CD4-positive, alpha-beta T cell treated with Interleukin-4 for 4 hours (primary cell): ENCODE measurements around the gene CD40LG.

Source experiments
- DNase-seq: peaks from one replicate; pipeline ENCODE4 v3.0.0-alpha.2; 2020

CD40LG gene

GRCh38 chrX:136647677-136648360 is at the start of gene CD40LG:
TSS of gene CD40LG (plus strand) at chrX:136648158. CDS start at chrX:136648249, 91 bp downstream.
- no peak for DNase-seq

- DNase-seq = peak; percentile 65
Observed at GRCh38 chrX:136598631-136599030, 49.3 kb upstream of the CD40LG start.

DNA sequence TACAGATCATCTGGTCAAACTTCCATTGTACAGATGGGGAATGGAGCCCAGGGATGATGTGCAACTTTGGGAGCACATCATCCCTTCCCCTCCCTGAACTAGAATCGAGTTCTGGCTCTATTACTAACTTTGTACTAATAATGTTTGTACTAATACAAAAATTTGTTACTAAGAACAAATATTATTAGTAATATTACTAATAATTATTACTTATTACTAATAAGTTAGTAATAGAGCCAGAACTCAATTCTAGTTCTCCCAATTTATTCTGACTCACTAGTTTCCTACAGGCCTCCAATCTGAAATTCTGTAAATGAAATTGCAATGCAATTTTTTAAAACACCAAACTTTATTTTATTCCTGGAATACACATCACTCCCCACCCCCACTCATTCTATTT is 47.9 kb upstream of the CD40LG start:
- DNase-seq = no peak

- no peak for DNase-seq
Observed at GRCh38 chrX:136607236-136607635, 40.7 kb upstream of the CD40LG start.

- peak; percentile 61 for DNase-seq
Observed at GRCh38 chrX:136608295-136608933, 39.5 kb upstream of the CD40LG start.

DNA sequence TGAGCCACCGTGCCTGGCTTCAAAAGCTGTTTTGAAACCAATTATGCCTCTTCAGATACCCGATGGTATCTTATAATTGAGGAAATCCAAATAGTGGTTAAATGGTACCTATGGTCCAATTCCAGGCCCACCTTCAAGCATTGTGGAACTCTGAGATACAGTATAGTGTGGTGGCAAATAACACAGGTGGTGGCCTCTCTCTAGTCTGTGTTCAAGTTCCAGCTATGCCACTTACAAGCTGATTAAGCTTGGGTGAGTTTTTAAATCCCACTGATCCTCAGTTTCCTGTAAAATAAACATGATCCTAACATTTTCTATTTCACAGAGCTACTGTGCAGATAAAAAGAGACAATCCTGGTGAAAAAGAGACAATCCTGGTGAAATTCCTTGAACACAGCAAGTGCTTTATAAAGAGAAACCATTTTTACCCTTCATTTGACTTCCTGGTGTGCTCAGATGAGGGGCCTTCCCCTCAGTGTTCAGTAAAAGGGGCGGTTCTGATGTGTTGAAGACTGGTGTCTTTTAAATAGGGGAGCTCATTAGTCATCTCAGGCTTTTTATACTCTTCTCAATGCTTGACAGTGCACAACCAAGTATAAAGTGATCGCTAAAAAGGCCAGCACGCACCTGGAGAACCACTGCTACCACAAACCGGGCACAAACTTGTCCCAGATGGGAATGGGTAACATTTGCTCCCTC is 30.8 kb upstream of the CD40LG start:
- peak; percentile 66 for DNase-seq

DNA sequence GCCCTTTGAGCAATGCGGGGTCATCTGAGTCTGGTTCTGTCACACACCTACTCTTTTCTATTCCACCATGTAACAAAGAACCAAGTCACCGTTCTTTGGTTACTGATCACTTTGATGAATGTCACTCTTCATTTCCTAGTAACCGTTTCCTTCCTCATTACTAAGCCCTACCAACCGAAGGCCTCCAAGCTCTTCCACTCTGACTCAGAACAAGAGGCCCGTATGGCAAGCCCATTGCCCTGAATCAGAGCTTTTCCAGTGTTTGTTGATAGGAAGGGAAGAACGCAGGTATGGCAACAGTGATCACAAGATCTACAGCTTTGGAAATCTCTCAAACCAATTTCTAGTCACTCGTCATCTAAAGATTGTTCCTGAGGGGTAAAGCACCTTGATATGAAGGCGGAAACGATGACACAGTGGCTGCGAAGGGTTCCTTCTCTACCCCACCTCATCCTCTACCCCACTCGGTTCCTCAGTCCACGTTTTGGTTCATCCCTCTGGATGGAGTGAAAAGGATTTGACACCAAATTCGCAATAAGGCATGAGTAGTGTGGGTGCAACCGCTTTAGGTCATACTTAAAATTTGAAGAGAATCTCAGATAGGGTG is 28.0 kb upstream of the CD40LG start:
- peak; percentile 76 for DNase-seq

DNA sequence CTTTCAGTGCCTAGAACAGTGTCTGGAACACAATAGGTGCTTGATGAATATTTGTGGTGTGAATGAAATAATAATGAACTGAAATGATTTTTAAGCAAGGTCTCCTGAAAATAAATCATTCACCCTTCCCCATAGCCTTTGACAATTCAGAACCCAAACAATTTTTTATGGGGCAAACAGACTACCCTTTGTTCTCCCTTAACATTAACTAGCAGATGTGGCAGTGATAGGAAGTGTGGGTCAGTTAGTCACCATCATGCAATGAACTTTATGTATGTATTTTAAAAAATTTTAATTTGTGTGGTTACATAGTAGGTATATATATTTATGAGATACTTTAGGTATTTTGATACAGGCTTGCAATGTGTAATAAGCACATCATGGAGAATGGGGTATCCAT is 27.2 kb upstream of the CD40LG start:
- DNase-seq = no peak

DNA sequence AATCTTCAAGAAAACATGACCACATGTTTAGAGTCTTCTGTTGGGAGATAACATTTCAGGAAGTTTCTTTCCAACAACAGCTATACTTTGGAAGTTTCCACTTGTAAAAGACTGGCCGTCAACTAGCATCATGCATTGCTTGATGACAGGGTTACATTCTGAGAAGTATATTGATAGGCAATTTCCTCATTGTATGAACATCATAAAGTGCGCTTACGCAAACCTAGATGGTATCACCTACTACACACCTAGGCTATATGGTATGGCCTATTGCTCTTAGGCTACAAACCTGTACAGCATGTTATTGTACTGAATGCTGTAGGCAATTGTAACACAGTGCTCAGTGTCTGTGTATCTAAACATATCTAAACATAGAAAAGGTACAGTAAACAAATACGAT is 25.4 kb upstream of the CD40LG start:
- DNase-seq = no peak

DNA sequence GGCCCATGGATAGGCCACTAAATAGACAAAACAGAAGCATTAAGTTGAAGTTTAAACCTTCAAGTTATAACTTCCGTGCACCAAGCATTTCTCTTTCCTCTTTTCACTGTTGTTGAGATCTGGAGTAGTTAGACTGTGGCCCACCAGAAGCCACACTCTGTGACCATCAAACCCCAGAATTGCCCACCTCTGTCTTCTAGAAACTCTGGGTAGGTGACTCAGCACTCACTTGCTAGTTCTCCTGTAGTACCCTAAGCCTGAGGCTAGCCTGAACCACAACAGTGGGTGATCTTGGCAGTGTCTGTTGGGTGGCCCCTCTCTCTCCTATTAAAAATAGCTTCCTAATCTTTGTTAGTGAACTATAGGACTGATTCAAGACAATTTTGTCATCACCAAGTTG is 24.6 kb upstream of the CD40LG start:
- DNase-seq = peak; percentile 28

DNA sequence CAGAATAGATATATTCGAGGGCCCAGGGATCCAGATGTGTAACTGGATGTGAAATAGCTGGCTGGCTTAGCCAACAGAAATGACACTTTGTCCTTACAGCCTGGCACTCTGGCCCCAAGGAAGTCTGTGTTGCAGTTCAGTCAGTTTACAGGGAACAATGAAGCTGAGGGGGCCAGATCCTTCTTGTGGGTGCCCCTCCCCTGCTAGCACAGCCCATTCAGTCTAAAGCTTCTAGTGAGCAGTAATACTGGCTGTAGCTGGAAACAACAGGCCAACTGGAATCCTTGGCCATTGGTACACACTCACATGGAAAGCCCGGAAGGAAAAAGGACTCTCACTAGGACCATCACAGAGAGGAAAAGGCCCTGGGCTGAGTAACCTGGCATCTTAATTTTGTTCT is 22.7 kb upstream of the CD40LG start:
- no peak for DNase-seq

GRCh38 chrX:136626237-136626636 is 21.7 kb upstream of the CD40LG start:
- no peak for DNase-seq

GRCh38 chrX:136626891-136627290 is 21.1 kb upstream of the CD40LG start:
- no peak for DNase-seq

DNA sequence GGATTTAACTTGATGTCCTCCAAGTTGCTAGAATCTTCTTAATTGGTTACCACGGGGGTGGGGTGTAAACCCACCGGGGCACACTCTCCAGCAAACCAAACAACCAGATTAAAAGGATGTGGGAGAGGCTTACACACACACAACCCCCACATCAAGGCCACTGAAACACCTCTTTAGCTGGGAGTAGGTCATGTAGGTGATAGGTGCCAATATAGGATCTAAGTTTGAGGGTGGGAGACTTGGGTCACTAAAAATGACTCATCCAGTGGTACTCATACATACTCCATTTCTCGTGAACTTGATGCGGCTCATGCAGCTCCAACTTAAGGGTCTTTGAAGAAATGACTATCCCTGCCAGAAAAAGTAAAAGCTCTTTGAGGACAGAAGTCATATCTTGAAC is 20.5 kb upstream of the CD40LG start:
- DNase-seq = peak; percentile 73

DNA sequence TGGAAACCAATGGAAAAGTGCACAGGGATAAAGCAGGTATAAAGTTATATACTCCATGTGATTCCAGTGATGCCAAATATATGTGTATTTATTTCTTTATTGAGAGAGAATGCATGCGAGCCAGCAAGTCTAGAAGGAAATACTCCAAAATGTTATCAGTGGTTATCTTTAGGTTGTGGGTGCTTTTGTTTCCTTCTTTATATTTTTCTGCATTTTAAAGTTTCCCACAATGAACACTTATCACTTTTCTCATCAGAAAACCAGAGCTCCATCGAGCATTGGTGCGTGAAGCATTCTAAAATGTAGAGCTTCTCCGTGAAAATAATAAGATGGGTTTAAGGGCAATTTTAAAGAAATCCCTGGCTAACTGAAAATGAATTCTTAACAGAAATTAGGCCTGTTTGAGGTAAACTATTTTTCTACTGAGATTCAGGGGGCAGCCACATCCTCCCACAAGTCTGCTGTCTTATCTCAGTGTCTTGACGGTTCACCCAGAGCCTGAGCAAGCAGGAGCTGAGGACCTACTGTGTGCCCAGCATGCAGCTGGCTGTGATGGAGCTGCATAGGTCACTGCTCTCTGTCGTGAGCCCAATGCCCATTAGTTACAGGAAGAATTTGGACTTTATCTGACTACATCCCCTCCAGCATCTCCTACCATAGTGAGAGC is 18.7 kb upstream of the CD40LG start:
- DNase-seq = no peak

DNA sequence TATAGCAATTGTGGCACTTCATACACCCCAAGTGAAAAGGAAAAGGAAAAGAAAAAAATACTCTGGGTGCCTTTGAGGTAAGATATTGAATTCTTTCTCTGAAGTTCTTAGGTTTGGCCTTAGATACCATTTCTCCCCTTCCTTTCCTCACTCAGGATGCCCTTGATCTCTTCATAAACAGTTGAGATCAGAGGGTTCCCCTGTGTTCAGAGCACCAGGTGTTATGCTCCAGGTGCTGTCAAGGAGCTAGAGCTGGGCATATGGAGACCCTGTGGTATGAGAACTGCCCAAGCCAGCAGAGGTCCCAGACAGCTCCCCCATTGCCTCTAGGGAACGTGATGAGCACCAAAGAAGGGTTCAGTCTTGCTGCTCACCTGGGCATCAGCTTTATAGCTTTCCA is 17.1 kb upstream of the CD40LG start:
- no peak for DNase-seq

DNA sequence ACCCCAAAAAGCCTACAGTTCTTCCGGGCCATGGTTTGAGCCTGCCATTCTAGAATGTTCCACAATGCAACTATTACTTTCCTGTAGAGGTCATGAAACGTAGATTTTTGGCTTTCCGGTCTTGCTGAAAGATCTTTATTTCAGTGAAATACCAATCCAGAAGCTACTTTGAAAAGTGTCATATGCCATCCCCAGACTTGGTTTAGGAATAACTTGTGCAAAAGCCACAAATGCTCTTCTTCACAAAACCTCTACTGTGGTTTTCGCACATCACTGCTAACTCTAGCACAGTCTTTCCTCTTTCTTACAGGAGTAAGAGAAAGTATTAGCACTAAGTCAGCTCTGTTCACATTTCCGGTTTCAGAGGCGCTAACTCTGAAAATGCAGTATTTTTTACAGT is 12.7 kb upstream of the CD40LG start:
- DNase-seq = peak; percentile 68

DNA sequence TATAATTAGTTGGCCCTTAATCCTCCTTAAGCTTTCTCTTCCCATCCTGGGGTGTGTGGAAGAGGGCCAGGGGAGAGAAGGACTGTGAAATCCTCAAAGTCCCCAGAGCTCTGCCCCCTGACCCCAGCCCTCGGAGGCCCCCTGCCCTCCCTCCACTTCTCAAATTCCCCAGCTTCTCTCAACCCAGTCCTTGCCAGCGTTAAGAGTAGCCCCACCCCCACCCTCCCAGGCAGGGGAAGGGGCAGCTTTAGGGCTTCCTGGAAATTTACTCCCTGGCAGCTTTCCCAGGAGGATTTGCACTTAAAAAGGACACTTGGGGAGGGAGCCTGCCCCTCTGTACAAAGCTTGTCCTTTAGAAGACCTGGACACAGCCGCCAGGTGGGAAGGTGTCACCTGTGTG is 11.8 kb upstream of the CD40LG start:
- DNase-seq = no peak

GRCh38 chrX:136639506-136640176 is 8.3 kb upstream of the CD40LG start:
- no peak for DNase-seq

DNA sequence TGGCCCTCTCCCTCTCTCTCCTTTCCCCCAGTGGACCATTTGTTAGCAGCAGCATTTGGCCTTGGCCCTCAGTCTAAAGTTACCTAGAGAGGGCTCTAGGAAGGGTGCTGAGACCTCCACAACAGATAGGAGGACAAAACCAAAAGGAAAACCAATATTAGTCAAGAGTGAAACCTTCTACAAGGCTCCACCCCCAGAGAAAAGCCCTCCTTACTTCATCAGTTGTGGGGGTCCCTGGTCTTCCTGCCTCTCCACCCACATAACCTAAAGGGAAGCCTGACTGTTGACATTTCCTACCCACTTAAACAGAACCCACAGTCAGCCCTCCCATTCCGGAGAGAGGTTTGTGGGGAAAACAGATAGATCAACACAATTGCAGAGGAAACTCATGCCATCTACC is 4.7 kb upstream of the CD40LG start:
- no peak for DNase-seq

DNA sequence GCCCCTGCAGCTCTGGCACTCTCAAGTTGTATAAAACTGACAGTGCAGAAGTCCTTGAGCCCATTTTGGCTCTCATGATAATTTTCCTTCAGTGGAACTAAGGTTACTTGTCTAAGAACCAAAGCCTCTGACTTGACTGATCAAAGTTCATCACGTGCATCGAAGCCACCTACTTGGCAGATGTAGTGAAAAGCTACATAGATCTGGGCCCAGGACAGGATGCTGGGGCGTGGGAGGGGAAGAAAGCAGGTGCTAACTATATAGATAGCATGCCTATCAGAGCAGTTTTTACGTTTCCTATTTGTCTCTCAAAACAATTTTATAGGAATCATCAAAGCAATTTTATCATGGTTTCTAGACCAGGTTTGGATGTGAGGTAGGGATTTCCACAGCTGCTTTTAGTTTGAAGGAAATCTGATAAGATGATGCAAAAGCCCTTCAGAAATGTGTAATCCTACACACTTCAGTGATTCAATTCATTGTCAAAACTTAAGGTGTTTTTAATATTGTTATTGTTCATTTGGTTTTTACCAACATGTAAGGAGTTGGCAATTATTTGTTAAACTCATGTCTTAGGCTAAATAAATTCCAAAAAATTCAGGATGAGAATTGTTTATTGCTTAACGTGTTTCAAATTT is 1.2 kb upstream of the CD40LG start:
- peak; percentile 52 for DNase-seq

DNA sequence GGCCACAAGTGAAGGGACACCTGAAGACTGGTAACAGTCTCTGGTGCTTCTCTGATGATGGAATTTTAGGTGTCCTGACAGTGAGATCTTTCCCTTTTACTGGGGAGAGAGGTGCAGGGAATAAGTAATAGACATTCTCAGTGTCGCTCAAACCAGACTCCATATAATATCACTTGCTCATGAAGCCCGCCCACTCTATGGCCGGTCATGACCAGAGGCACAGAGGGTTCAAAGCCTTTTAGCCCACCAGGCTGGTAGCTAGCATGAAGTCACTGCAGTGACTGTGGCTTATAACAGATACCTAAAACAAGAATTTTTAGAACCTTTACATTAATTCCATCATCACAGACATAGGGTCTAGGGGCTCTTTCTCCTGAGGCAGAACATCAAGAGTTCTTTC is 2.9 kb downstream of the CD40LG start:
- DNase-seq = no peak
